ENCODE measurements around the gene SOX1. TPM values are rescaled to one million over a fixed set of nuclear protein-coding genes. Genes with fewer than 3 reads are reported as not detected.
A peak's percentile ranks its signal among the peaks of the same experiment; 100 is the strongest.

Gene SOX1
- polyA plus RNA-seq, 1 donor from 2014 or later, result 13.2 TPM

DNA sequence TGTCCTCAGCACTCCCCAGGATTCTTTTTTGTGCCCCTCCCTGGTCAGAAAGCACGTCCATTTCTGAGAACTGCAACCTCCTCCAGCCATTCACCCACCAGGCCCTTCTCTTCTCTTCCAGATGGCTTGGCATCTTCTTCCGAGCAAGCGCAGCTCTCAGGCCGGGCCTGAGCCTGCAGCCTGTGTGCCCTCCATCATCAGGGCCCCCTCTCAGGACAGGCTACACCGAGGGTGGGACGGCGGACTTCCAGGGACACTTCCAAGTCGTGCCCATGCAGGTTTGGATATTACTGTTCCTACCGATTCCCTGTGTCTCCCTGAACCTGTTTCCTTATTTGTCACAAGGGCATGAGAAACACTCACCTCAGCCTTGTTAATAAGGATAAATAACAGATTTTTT is 28.4 kb downstream of the SOX1 start:
- no peaks in the 10 kb centered on the region for H3K27me3 ChIP-seq (ENCODE audit: insufficient read depth, low read depth, low read length)
- no peak overlapping the region for H2AFZ ChIP-seq (ENCODE audit: low read depth, low read length)
- no peaks in the 10 kb centered on the region for H3K9me2 ChIP-seq (ENCODE audit: insufficient read depth, low read length)
- TF ChIP-seq, protein P1, sequence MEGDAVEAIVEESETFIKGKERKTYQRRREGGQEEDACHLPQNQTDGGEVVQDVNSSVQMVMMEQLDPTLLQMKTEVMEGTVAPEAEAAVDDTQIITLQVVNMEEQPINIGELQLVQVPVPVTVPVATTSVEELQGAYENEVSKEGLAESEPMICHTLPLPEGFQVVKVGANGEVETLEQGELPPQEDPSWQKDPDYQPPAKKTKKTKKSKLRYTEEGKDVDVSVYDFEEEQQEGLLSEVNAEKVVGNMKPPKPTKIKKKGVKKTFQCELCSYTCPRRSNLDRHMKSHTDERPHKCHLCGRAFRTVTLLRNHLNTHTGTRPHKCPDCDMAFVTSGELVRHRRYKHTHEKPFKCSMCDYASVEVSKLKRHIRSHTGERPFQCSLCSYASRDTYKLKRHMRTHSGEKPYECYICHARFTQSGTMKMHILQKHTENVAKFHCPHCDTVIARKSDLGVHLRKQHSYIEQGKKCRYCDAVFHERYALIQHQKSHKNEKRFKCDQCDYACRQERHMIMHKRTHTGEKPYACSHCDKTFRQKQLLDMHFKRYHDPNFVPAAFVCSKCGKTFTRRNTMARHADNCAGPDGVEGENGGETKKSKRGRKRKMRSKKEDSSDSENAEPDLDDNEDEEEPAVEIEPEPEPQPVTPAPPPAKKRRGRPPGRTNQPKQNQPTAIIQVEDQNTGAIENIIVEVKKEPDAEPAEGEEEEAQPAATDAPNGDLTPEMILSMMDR (IDR thresholded peaks at IDR 0.05; ENCODE audit: poor library complexity, severe bottlenecking), result no peak
- TF ChIP-seq POLR2AphosphoS5 (IDR thresholded peaks at IDR 0.05), result no peak
- TF ChIP-seq TAF1 (IDR thresholded peaks at IDR 0.05; ENCODE audit: low read depth), result no peak
- no peak for TF ChIP-seq SMC3 (conservative IDR thresholded peaks at IDR 0.05; ENCODE audit: poor library complexity)
- no peak for TF ChIP-seq MXI1 (conservative IDR thresholded peaks at IDR 0.05; ENCODE audit: poor library complexity, severe bottlenecking)
- TF ChIP-seq RAD21 (conservative IDR thresholded peaks at IDR 0.05), result no peak
- TF ChIP-seq, protein P2, sequence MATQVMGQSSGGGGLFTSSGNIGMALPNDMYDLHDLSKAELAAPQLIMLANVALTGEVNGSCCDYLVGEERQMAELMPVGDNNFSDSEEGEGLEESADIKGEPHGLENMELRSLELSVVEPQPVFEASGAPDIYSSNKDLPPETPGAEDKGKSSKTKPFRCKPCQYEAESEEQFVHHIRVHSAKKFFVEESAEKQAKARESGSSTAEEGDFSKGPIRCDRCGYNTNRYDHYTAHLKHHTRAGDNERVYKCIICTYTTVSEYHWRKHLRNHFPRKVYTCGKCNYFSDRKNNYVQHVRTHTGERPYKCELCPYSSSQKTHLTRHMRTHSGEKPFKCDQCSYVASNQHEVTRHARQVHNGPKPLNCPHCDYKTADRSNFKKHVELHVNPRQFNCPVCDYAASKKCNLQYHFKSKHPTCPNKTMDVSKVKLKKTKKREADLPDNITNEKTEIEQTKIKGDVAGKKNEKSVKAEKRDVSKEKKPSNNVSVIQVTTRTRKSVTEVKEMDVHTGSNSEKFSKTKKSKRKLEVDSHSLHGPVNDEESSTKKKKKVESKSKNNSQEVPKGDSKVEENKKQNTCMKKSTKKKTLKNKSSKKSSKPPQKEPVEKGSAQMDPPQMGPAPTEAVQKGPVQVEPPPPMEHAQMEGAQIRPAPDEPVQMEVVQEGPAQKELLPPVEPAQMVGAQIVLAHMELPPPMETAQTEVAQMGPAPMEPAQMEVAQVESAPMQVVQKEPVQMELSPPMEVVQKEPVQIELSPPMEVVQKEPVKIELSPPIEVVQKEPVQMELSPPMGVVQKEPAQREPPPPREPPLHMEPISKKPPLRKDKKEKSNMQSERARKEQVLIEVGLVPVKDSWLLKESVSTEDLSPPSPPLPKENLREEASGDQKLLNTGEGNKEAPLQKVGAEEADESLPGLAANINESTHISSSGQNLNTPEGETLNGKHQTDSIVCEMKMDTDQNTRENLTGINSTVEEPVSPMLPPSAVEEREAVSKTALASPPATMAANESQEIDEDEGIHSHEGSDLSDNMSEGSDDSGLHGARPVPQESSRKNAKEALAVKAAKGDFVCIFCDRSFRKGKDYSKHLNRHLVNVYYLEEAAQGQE (IDR thresholded peaks at IDR 0.05; ENCODE audit: borderline replicate concordance), result no peak
- no peak for TF ChIP-seq EZH2 (IDR thresholded peaks at IDR 0.05; ENCODE audit: borderline replicate concordance, insufficient read depth, low read length, poor library complexity, severe bottlenecking)
- no peak for TF ChIP-seq EP300 (conservative IDR thresholded peaks at IDR 0.05; ENCODE audit: poor library complexity, severe bottlenecking)
- no peak overlapping the region for H3K27ac ChIP-seq (ENCODE audit: low read length)
- H4K20me1 ChIP-seq (ENCODE audit: insufficient read depth), result no peaks in the 10 kb centered on the region
- H3K4me2 ChIP-seq (ENCODE audit: low read length), result no peak overlapping the region
- no peaks in the 10 kb centered on the region for H3K9me3 ChIP-seq (ENCODE audit: low read length)
- H3K36me3 ChIP-seq (ENCODE audit: insufficient read depth, low read length), result no peaks in the 10 kb centered on the region
- no peak overlapping the region for H3K4me3 ChIP-seq (ENCODE audit: low read length)
- H3F3A ChIP-seq (ENCODE audit: insufficient read depth, low read length, poor library complexity, severe bottlenecking), result peaks cover 4% of the 10 kb centered on the region
- H3K79me2 ChIP-seq (replicated peaks; ENCODE audit: insufficient read depth, low read length), result no peaks in the 10 kb centered on the region
- H3K9ac ChIP-seq (ENCODE audit: low read length), result no peak overlapping the region

DNA sequence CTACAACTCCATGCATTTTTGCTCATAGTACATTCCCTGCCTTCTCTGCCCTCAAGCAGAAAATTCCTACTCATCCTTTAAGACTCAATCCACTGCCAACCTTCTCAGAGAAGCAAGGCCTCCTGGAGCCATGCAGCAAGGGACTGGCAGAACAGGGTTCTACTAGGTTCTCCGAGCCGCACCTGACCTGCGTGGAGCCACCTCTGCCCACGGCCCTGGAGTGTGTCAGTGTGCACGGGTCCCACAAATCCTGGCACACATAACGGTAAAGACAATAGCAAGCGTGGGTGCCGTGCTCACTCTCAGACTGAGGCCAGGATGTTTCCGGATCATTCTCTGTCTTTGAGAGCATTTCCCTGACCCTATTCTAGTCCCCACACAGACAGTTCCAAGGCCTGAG is 30.0 kb downstream of the SOX1 start:
- Histone ChIP-seq H3K4me2 (ENCODE audit: low read length) (no peak overlapping the region), H3K9ac (ENCODE audit: low read length) (no peak overlapping the region), H2AFZ (ENCODE audit: low read depth, low read length) (no peak overlapping the region), H3K4me3 (ENCODE audit: low read length) (peak overlapping the region; percentile 36), H3F3A (ENCODE audit: insufficient read depth, low read length, poor library complexity, severe bottlenecking) (peaks cover 4% of the 10 kb centered on the region), H3K9me3 (ENCODE audit: low read length) (no peaks in the 10 kb centered on the region), H3K79me2 (replicated peaks; ENCODE audit: insufficient read depth, low read length) (no peaks in the 10 kb centered on the region), H4K20me1 (ENCODE audit: insufficient read depth) (no peaks in the 10 kb centered on the region), H3K36me3 (ENCODE audit: insufficient read depth, low read length) (no peaks in the 10 kb centered on the region), H3K9me2 (ENCODE audit: insufficient read depth, low read length) (no peaks in the 10 kb centered on the region), H3K27me3 (ENCODE audit: insufficient read depth, low read depth, low read length) (no peaks in the 10 kb centered on the region), H3K27ac (ENCODE audit: low read length) (no peak overlapping the region)
- no peak for TF ChIP-seq MXI1 (conservative IDR thresholded peaks at IDR 0.05; ENCODE audit: poor library complexity, severe bottlenecking)
- TF ChIP-seq EZH2 (IDR thresholded peaks at IDR 0.05; ENCODE audit: borderline replicate concordance, insufficient read depth, low read length, poor library complexity, severe bottlenecking), result no peak
- no peak for TF ChIP-seq RAD21 (conservative IDR thresholded peaks at IDR 0.05)
- TF ChIP-seq, protein P1 (IDR thresholded peaks at IDR 0.05; ENCODE audit: poor library complexity, severe bottlenecking), result no peak
- no peak for TF ChIP-seq EP300 (conservative IDR thresholded peaks at IDR 0.05; ENCODE audit: poor library complexity, severe bottlenecking)
- TF ChIP-seq SMC3 (conservative IDR thresholded peaks at IDR 0.05; ENCODE audit: poor library complexity), result no peak
- TF ChIP-seq POLR2AphosphoS5 (IDR thresholded peaks at IDR 0.05), result no peak
- TF ChIP-seq, protein P2 (IDR thresholded peaks at IDR 0.05; ENCODE audit: borderline replicate concordance), result no peak
- TF ChIP-seq TAF1 (IDR thresholded peaks at IDR 0.05; ENCODE audit: low read depth), result no peak
